A375 (cell line): ENCODE results near the gene FKBP14. TPM values are rescaled to one million over a fixed set of nuclear protein-coding genes. Genes with fewer than 3 reads are reported as not detected.

Experiments used
- total RNA-seq: library from RNA; depleted of rRNA; stranded (reverse); fragments of >200 nt; shearing (Covaris generic); gene quantifications from 2 replicates; pipeline ENCODE4 v1.2.3, GENCODE V29; 2014; rRNA removed

FKBP14 gene, protein sequence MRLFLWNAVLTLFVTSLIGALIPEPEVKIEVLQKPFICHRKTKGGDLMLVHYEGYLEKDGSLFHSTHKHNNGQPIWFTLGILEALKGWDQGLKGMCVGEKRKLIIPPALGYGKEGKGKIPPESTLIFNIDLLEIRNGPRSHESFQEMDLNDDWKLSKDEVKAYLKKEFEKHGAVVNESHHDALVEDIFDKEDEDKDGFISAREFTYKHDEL
- 7.5 and 8.5 TPM in 2 replicates for total RNA-seq

DNA sequence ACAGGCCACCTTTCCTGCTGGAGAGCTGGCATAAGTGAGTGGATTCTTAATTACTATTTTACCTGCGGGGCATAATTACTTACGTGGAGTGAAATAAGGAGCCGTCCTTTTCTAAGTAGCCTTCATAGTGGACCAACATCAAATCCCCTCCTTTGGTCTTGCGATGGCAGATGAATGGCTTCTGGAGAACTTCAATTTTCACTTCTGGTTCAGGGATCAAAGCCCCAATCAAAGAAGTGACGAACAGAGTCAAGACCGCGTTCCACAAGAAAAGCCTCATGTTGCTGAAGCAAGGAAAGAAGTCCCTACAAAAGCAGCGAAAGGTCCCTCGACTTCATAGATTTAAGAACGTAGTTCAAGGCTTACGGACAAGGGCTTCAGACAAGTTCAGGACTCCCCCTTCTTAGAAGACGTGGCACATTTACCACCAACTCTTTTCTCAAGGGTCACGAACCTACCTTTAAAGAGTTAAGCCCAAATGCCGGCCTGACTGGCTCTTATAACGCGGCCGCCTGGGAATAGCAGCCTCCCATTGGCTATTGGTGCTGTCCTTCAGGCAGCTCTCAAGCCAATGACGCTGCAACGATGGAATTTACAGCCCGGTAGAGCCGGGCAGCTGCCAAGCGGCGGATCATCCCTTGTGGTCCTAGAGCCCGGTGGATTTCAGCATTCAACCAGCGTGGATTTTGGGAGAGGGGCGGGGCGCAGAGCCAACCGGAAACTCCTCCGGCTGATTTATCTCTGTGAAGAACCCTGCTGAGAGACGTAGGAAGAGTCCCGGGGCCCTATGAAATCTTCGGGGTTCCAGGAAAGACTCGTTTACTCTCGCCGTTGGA is at the start of gene FKBP14:
FKBP14 (minus strand) TSS at position 474 of the 836 bp plus-strand sequence; CDS start at position 280, 194 bp downstream.

DNA sequence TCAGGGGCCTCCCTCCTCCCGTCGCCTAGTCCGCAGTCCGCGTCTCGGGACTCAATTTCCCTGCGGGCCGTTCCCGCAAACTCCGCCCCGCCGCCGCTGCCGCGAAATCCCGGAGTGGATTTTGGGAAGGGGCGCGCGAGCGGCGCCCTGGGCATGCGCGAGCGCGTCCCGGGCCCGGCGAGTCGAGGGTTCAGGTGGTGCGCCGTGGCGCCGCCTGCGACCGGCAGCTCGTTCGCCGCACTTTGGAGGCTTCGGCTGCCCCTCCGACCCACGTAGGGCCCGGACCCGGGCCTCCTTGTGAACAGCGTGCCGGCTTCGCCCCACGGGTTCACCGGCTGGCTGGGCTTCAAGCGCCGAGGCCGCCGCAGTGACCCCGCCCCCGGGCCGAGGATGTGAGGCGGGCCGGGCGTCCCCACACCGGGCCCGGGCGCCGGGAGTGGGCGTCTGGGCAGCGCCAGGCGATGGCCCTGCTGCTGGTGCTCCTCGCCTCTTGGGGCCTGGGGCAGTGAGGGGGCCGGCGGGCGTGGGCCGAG is 1.8 kb upstream of the FKBP14 start, which contains the start of gene PLEKHA8:
PLEKHA8 (plus strand) TSS at position 197 of the 533 bp plus-strand sequence. CDS start 351 bp downstream, outside the sequence.

DNA sequence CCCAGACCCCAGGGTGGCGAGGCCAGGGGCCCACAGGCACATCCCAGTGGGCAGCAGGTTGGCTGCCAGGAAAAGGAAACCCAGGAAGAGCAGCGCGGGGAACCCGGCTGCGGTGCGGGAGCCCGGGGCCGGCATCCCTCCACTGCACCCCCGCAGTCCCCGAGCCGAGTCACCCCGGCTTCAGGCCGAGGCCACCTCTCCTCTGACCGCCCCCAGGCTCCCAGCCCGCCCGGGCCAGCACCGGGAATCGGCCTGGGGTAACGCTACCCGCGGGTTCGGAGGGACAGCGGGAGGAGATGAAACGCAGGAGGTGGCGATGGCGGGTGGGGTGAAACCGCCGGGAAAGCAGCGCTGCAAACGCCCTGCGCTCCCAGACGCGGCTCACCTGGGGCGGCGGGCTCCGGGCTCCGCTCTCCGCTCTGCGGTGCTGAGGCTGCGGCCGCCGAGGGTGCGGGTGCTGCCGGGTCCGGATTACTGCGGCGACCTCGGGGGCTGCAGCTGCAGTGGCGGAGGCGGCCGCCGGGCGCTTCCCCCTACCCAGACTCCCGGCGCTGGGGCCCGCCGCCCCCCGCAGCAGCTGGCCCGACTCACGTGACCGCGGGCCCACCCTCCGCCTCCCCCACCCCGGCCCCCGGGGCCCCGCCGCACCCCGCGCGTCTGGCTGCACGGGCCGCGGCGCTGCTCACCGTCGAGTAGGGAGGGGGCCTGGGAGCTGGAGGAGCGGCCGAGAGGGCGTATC is 37.1 kb downstream of the FKBP14 start, which contains the start of gene SCRN1:
SCRN1 (minus strand) TSS at position 545 of the 739 bp plus-strand sequence. CDS start 20,734 bp downstream, outside the sequence.

Other genes starting within 250 kb of the FKBP14 start
- gene WIPF3, start 220.2 kb downstream of the FKBP14 start, total RNA-seq, result 0.08 TPM in 1 of 2 replicates, not detected in the other
- 86.1 and 87.9 TPM in 2 replicates for gene SCRN1, start 36.9 kb downstream of the FKBP14 start, total RNA-seq
- 6.4 and 7.3 TPM in 2 replicates for gene PLEKHA8, start 1.7 kb upstream of the FKBP14 start, total RNA-seq
- 6.1 and 6.3 TPM in 2 replicates for gene MTURN, start 108.3 kb upstream of the FKBP14 start, total RNA-seq